Nephron (organoid): ENCODE data around the gene TICRR.

ENCODE experiments used
- H3K27ac Mint-ChIP-seq, 3 experiments: 2 replicates each; pipeline ENCODE4 v1.8.0; 2020; ENCODE audit warnings: mixed read lengths in 3 of 3, mild to moderate bottlenecking in 2 of 3, moderate library complexity in 1 of 3
- H3K27me3 Mint-ChIP-seq: 2 replicates; pipeline ENCODE4 v1.8.0; 2021; ENCODE audit warnings: low read depth, mild to moderate bottlenecking, moderate library complexity, mixed read lengths
- H3K36me3 Mint-ChIP-seq: 2 replicates; pipeline ENCODE4 v1.8.0; 2020; ENCODE audit warnings: low read depth, mixed read lengths
- H3K4me1 Mint-ChIP-seq: 2 replicates; pipeline ENCODE4 v1.8.0; 2020; ENCODE audit warnings: mixed read lengths
- H3K4me3 Mint-ChIP-seq, 3 experiments: 2 replicates each; pipeline ENCODE4 v1.8.0; 2020; ENCODE audit warnings: mild to moderate bottlenecking in 3 of 3, mixed read lengths in 3 of 3, moderate library complexity in 2 of 3
- H3K9me3 Mint-ChIP-seq: 2 replicates; pipeline ENCODE4 v1.8.0; 2020; ENCODE audit warnings: mixed read lengths
- CTCF ChIP-seq, 3 experiments: fragments of 200-600 bp; sonication (generic); IDR thresholded peaks; one replicate each; pipeline ENCODE4 v1.5.0; 2021; ENCODE audit warnings: antibody characterized with exemption in 3 of 3; ENCODE audit not compliant: unreplicated experiment in 3 of 3

TICRR gene

GRCh38 chr15:89575146-89575655 lies at the start of gene TICRR:
Gene TICRR, plus strand, starts transcription at chr15:89575469. Its CDS starts 118 bp downstream, at chr15:89575587.
- peaks cover 25% of the 10 kb centered on the region for H3K4me1 Mint-ChIP-seq
- no peaks in the 10 kb centered on the region for H3K27me3 Mint-ChIP-seq
- peak within 1 kb of the TSS; percentile 82 to 89 (median 88) for H3K4me3 Mint-ChIP-seq
- H3K9me3 Mint-ChIP-seq = no peaks in the 10 kb centered on the region
- TF ChIP-seq CTCF (IDR thresholded peaks at IDR 0.05; ENCODE audit: unreplicated experiment in 3 of 3) = no peak
- H3K36me3 Mint-ChIP-seq = peaks cover 11% of the 10 kb centered on the region
- peak within 1 kb of the TSS in 2 of 3 experiments; percentile 1 to 29 for H3K27ac Mint-ChIP-seq

- Mint-ChIP-seq H3K4me1 (no peaks in the 10 kb centered on the region), H3K4me3 (no peak overlapping the region), H3K27me3 (peaks cover 18% of the 10 kb centered on the region), H3K36me3 (no peaks in the 10 kb centered on the region), H3K9me3 (no peaks in the 10 kb centered on the region), H3K27ac (no peak overlapping the region)
- no peak for TF ChIP-seq CTCF (IDR thresholded peaks at IDR 0.05; ENCODE audit: unreplicated experiment in 3 of 3)
Measured at GRCh38 chr15:89526181-89526580, 49.1 kb upstream of the TICRR start.

- no peaks in the 10 kb centered on the region for H3K9me3 Mint-ChIP-seq
- H3K27ac Mint-ChIP-seq = no peak overlapping the region
- no peaks in the 10 kb centered on the region for H3K36me3 Mint-ChIP-seq
- peaks cover 19% of the 10 kb centered on the region for H3K27me3 Mint-ChIP-seq
- no peaks in the 10 kb centered on the region for H3K4me1 Mint-ChIP-seq
- H3K4me3 Mint-ChIP-seq = no peak overlapping the region
- TF ChIP-seq CTCF (IDR thresholded peaks at IDR 0.05; ENCODE audit: unreplicated experiment in 3 of 3) = no peak
Measured at GRCh38 chr15:89526601-89527441, 48.4 kb upstream of the TICRR start.

GRCh38 chr15:89528757-89529352 lies 46.4 kb upstream of the TICRR start:
- peaks cover 2% of the 10 kb centered on the region for H3K9me3 Mint-ChIP-seq

GRCh38 chr15:89530976-89531375 lies 44.3 kb upstream of the TICRR start:
- Mint-ChIP-seq H3K4me3 (no peak overlapping the region), H3K27ac (no peak overlapping the region), H3K36me3 (no peaks in the 10 kb centered on the region), H3K9me3 (peaks cover 11% of the 10 kb centered on the region), H3K27me3 (peaks cover 12% of the 10 kb centered on the region), H3K4me1 (no peaks in the 10 kb centered on the region)
- TF ChIP-seq CTCF (IDR thresholded peaks at IDR 0.05; ENCODE audit: unreplicated experiment in 3 of 3) = no peak

More at GRCh38 chr15:89528757-89529352, 46.4 kb upstream of the TICRR start:
- Mint-ChIP-seq H3K27ac (no peak overlapping the region), H3K4me3 (no peak overlapping the region), H3K36me3 (no peaks in the 10 kb centered on the region), H3K27me3 (peaks cover 16% of the 10 kb centered on the region), H3K4me1 (no peaks in the 10 kb centered on the region)
- no peak for TF ChIP-seq CTCF (IDR thresholded peaks at IDR 0.05; ENCODE audit: unreplicated experiment in 3 of 3)
